Kidney (tissue), 14 donors: Measurements from ENCODE around the gene ABHD16B. TPM values are rescaled to one million over a fixed set of nuclear protein-coding genes. Genes with fewer than 3 reads are reported as not detected.

Source experiments
- DNase-seq, 5 donors: peaks; one replicate each; pipeline ENCODE4 v3.0.0-alpha.2; 2013 to 2020
- FAIRE-seq: peaks from 2 replicates; lab custom pipeline; 2012; peaks lifted over from hg19 to GRCh38; lab: Jason Lieb, UNC
- H3K27ac ChIP-seq, 2 donors: one replicate each; pipeline ENCODE4 v1.7.0; 2013; ENCODE audit warnings: low read depth in 2 of 2, low read length in 2 of 2, inconsistent platforms in 1 of 2
- H3K27me3 ChIP-seq: one replicate; pipeline ENCODE4 v1.7.1; 2013; ENCODE audit warnings: low read length, inconsistent platforms; ENCODE audit not compliant: control insufficient read depth, insufficient read depth
- H3K36me3 ChIP-seq, 3 donors: one replicate each; pipeline versions ENCODE4 v1.7.0 to v1.7.1; 2013; ENCODE audit warnings: low read length in 3 of 3, control low read depth in 1 of 3, inconsistent platforms in 1 of 3; ENCODE audit not compliant: insufficient read depth in 3 of 3, control insufficient read depth in 2 of 3
- H3K4me1 ChIP-seq, 3 donors: one replicate each; pipeline versions ENCODE4 v1.7.0 to v1.7.1; 2013; ENCODE audit warnings: low read length in 3 of 3, inconsistent platforms in 1 of 3, low read depth in 1 of 3; ENCODE audit not compliant: control insufficient read depth in 2 of 3, insufficient read depth in 2 of 3
- H3K4me3 ChIP-seq, 3 donors: one replicate each; pipeline versions ENCODE4 v1.7.0 to v1.8.1; 2013; ENCODE audit warnings: low read length in 3 of 3, control low read depth in 1 of 3, inconsistent platforms in 1 of 3
- H3K9ac ChIP-seq, 3 donors: one replicate each; pipeline versions ENCODE4 v1.7.0 to v1.7.1; 2013; ENCODE audit warnings: low read length in 3 of 3, control low read depth in 1 of 3, inconsistent platforms in 1 of 3
- H3K9me3 ChIP-seq, 3 donors: one replicate each; pipeline versions ENCODE4 v1.7.0 to v1.7.1; 2013; ENCODE audit warnings: low read length in 3 of 3, control low read depth in 1 of 3, inconsistent platforms in 1 of 3; ENCODE audit not compliant: control insufficient read depth in 2 of 3, insufficient read depth in 1 of 3
- CTCF ChIP-seq: IDR thresholded peaks from 3 replicates; pipeline ENCODE4 v1.5.1; 2012; ENCODE audit warnings: mild to moderate bottlenecking, moderate library complexity, borderline replicate concordance; ENCODE audit not compliant: insufficient read depth; ENCODE audit errors: extremely low read depth
- intact Hi-C: fragments of 100-400 bp; cut with DNase I; formaldehyde crosslinking; loops from one replicate; pipeline ENCODE4 v1.11.1; 2022
- polyA plus RNA-seq: library from polyadenylated mRNA; stranded (reverse); fragments of 350-450 nt; fragmentation: Illumina TruSeq; extraction: RNeasy Lipid Tissue Mini Kit (QIAGEN cat#74804); gene quantifications from one replicate; pipeline ENCODE4 v1.2.3, GENCODE V29; 2014; ENCODE audit warnings: low read depth, low replicate concordance; ENCODE audit not compliant: insufficient read depth
- total RNA-seq: library from RNA; stranded (reverse); fragmentation: NEBNext Ultra II Directional; extraction: Animal tissue kit (Norgen Biotek cat#: 25700); gene quantifications from one replicate; pipeline ENCODE4 v1.2.1, GENCODE V29; 2021
- donor health status: control.
- donor health status: control.
- donor health status: control.
- donor health status: control.
- donor health status: control.
- donor health status: DM: yes; HTN: yes; CAD: no.
- donor health status: Normal renal cell carcinoma (clear cell type).

Gene ABHD16B
- total and polyA plus RNA-seq, 2 donors from 2014 or later: not detected

DNA sequence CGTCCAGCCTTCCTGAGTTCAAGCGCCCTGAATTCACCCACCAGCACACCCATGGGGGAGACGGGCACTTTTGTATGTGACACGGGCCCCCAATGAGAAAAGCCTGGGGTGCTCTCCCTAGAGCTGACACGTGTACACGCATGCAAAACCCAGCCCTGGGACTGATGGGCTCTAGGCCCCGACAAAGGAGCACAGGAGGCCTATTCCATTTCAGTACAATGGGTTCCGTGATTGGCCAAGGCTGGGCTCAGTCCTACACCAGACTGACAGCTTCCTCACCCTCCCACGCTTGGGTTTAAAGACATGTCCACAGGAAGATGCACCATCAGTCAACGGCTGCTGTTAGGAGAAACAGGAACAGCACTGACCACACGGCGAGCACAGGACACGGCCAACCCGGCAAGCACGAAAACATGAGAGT is 39.0 kb upstream of the ABHD16B start:
- DNase-seq: peak in 4 of 5 donors; percentile 83 to 90 (median 88)
- TF ChIP-seq CTCF: no peak
- Histone ChIP-seq H3K4me3 (no peak overlapping the region), H3K27ac (peak overlapping the region; percentile 9 to 53), H3K27me3 (no peaks in the 10 kb centered on the region), H3K9me3 (no peaks in the 10 kb centered on the region), H3K9ac (no peak overlapping the region), H3K4me1 (peaks cover 0 to 23% (median 3%) of the 10 kb centered on the region in 3 donors), H3K36me3 (no peaks in the 10 kb centered on the region)
- no peak for FAIRE-seq
- intact Hi-C loops: no loop called here

GRCh38 chr20:63823691-63824311 is 37.5 kb upstream of the ABHD16B start:
- DNase-seq (no peak), FAIRE-seq (no peak)
- Histone ChIP-seq H3K36me3 (no peaks in the 10 kb centered on the region), H3K9me3 (no peaks in the 10 kb centered on the region), H3K4me3 (no peak overlapping the region), H3K4me1 (peaks cover 3 to 26% (median 9%) of the 10 kb centered on the region in 3 donors), H3K27ac (peak overlapping the region; percentile 33 to 43), H3K27me3 (no peaks in the 10 kb centered on the region), H3K9ac (peak overlapping the region in 1 of 3 donors; percentile 8)
- intact Hi-C loops: no loop called here
- no peak for TF ChIP-seq CTCF

DNA sequence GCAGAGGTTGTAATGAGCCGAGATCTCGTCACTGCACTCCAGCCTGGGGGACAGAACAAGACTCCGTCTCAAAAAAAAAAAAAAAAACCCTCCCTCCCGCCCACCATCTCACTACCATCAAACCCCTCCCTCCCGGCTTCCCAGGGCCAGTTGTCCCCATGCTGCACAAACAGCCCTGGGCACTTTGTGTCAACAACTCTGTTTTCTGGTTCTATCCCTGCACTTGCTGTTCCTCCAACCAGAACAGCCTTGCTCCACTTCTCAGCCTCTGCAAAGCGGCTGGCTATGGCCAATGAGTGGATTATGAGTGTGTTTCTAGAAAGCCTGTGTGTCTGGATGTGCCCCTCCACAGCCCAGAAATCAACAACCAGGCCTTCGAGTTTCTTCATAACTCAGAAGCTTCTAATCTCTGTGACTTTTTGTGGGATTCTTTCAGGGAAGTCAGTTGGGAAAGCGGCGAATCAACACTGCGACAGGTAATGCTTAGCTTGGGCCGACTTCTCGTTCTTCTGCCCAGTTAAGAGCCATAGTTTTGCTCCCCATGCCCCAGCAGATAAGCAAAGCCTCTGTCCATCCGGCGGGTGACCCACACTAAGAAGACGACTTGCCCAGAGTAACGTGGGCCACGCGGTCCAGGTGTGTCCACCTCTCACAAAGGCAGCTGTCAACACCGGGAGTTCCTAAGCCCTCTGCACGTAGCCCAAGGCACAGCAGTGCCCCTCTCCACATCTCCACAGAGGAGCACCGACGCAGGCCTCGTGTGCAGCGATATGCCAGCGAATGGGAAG is 35.8 kb upstream of the ABHD16B start:
- no peak for FAIRE-seq
- H3K27me3 ChIP-seq: no peaks in the 10 kb centered on the region

More for the DNA sequence above, 35.8 kb upstream of the ABHD16B start:
- Histone ChIP-seq H3K36me3 (no peaks in the 10 kb centered on the region), H3K9ac (no peak overlapping the region), H3K9me3 (no peaks in the 10 kb centered on the region), H3K4me1 (peaks cover 0 to 22% (median 9%) of the 10 kb centered on the region in 3 donors), H3K27ac (no peak overlapping the region), H3K4me3 (no peak overlapping the region)
- no peak for DNase-seq
- intact Hi-C loops: no loop called here
- TF ChIP-seq CTCF: no peak
